ENCODE results near the gene SPINK9.

SPINK9 gene

GRCh38 chr5:148342371-148343045 is 7.1 kb downstream of the SPINK9 start:
- Histone ChIP-seq H3K27ac (ENCODE audit: insufficient read depth in 1 of 2, low read depth in 1 of 2, low read length in 2 of 2, poor library complexity in 1 of 2, severe bottlenecking in 2 of 2) (no peak overlapping the region), H3K4me3 (ENCODE audit: control insufficient read depth in 1 of 7, extremely low read depth in 1 of 7, insufficient read depth in 4 of 7, low read depth in 2 of 7, low read length in 6 of 7) (no peak overlapping the region), H3K36me3 (ENCODE audit: control insufficient read depth in 4 of 4, insufficient read depth in 4 of 4, low read length in 3 of 4) (no peaks in the 10 kb centered on the region), H3K4me1 (ENCODE audit: control extremely low read depth in 1 of 4, control insufficient read depth in 4 of 4, insufficient read depth in 4 of 4, low read length in 3 of 4) (no peaks in the 10 kb centered on the region), H3K9me3 (ENCODE audit: control extremely low read depth in 1 of 5, control insufficient read depth in 4 of 5, insufficient read depth in 2 of 5, low read depth in 1 of 5, low read length in 4 of 5) (no peaks in the 10 kb centered on the region), H3K27me3 (replicated peaks in 2 of 5; ENCODE audit: control insufficient read depth in 4 of 5, insufficient read depth in 5 of 5, low read length in 4 of 5) (no peaks in the 10 kb centered on the region)
- ChIA-PET CTCF (no interaction called here), POLR2A (no interaction called here)
- no CpG with 5 or more reads among the region's 2 CpGs for WGBS (ENCODE audit: insufficient coverage)
- no peak for DNase-seq

DNA sequence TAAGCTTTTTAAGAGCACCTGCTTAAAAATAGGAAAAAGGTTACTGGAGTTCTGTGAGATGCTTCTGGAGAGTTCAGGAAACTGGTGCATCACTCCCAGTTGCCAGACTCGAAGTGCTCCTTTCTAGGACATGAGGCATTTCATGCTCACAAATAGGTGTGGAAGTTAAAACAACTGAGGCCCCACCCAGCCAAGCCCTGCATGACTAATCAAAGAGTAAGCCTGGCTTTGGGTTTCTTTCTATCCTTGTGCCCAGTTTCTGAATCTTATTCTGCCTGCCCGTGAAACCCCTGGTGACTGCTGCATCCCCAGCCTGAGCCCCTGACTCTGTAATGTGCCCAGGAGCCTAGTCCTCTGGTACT is 7.7 kb downstream of the SPINK9 start:
- H3K4me1 ChIP-seq (ENCODE audit: control extremely low read depth in 1 of 4, control insufficient read depth in 4 of 4, insufficient read depth in 4 of 4, low read length in 3 of 4): no peaks in the 10 kb centered on the region
- H3K4me3 ChIP-seq (ENCODE audit: control insufficient read depth in 1 of 7, extremely low read depth in 1 of 7, insufficient read depth in 4 of 7, low read depth in 2 of 7, low read length in 6 of 7): no peak overlapping the region
- no peaks in the 10 kb centered on the region for H3K27me3 ChIP-seq (replicated peaks in 2 of 5; ENCODE audit: control insufficient read depth in 4 of 5, insufficient read depth in 5 of 5, low read length in 4 of 5)
- no peaks in the 10 kb centered on the region for H3K9me3 ChIP-seq (ENCODE audit: control extremely low read depth in 1 of 5, control insufficient read depth in 4 of 5, insufficient read depth in 2 of 5, low read depth in 1 of 5, low read length in 4 of 5)
- H3K27ac ChIP-seq (ENCODE audit: insufficient read depth in 1 of 2, low read depth in 1 of 2, low read length in 2 of 2, poor library complexity in 1 of 2, severe bottlenecking in 2 of 2): no peak overlapping the region
- H3K36me3 ChIP-seq (ENCODE audit: control insufficient read depth in 4 of 4, insufficient read depth in 4 of 4, low read length in 3 of 4): no peaks in the 10 kb centered on the region
- POLR2A ChIA-PET: no interaction called here
- CTCF ChIA-PET: no interaction called here
- DNase-seq: no peak
- 95% methylated on average over 2 of the region's 2 CpGs for WGBS (ENCODE audit: insufficient coverage)

DNA sequence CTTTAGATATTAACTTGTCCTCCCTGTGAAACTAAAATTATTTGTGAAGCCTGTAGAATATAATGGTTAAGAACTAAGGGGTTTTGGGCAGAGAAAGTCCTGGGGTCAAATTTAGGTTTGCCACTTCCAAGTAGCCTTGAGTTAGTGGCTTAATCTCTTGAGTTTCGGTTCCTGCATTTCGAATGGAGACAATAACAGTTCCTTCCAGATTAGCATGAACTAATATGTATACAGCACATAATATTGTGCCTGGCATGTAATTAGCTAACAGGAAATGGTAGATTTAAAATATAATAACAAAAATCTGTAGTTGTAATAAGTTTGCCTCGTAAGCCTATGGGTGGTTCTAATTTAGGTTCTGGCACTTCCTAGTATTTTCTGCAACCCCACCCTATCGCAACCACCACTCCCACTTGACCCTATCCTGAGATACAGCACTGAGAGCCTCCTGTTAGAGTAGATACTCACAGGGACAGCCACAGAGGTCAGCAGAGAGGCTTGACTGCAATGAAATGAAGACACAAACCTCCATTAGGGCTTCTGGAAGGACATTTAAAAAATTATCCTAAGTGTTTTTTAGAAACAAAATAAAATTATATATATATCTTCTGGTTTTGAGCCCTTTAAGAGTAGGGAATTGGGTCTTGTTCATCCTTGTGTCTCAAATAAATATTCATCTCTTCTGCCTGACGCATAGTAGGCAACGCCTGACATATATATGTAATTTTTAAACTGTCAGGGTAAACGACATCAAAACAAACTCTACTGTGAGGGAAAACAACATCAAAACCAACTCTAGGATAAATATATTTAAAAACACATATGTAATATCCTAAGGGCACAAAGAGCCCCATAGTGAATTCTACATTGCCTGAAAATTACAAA is 8.5 kb downstream of the SPINK9 start:
- Histone ChIP-seq H3K4me1 (ENCODE audit: control extremely low read depth in 1 of 4, control insufficient read depth in 4 of 4, insufficient read depth in 4 of 4, low read length in 3 of 4) (no peaks in the 10 kb centered on the region), H3K9me3 (ENCODE audit: control extremely low read depth in 1 of 5, control insufficient read depth in 4 of 5, insufficient read depth in 2 of 5, low read depth in 1 of 5, low read length in 4 of 5) (no peaks in the 10 kb centered on the region), H3K27ac (ENCODE audit: insufficient read depth in 1 of 2, low read depth in 1 of 2, low read length in 2 of 2, poor library complexity in 1 of 2, severe bottlenecking in 2 of 2) (no peak overlapping the region), H3K4me3 (ENCODE audit: control insufficient read depth in 1 of 7, extremely low read depth in 1 of 7, insufficient read depth in 4 of 7, low read depth in 2 of 7, low read length in 6 of 7) (no peak overlapping the region), H3K36me3 (ENCODE audit: control insufficient read depth in 4 of 4, insufficient read depth in 4 of 4, low read length in 3 of 4) (no peaks in the 10 kb centered on the region), H3K27me3 (replicated peaks in 2 of 5; ENCODE audit: control insufficient read depth in 4 of 5, insufficient read depth in 5 of 5, low read length in 4 of 5) (no peaks in the 10 kb centered on the region)
- CTCF ChIA-PET: no interaction called here
- DNase-seq: no peak
- 100% methylated on average over 1 of the region's 7 CpGs for WGBS (ENCODE audit: insufficient coverage)
- POLR2A ChIA-PET: no interaction called here

DNA sequence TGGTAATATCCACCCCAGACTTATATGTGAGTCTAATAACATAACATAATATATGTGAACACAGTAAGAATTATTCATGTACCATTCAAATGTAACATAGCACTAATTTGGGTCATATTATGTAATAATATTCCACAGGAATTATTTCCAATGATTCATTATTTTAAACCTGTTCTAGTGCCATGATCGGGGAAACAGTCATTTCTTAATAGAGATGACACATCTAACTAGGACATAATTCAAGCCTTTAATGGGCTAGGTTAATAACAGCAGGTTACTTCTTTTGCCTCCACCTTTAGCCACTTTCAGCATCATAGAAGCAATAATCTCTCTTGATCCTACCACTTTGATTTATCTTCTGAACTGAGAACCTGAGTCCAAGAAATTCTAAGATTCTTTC is 12.3 kb downstream of the SPINK9 start:
- ChIA-PET CTCF (no interaction called here), POLR2A (no interaction called here)
- no peak for DNase-seq
- Histone ChIP-seq H3K4me3 (ENCODE audit: control insufficient read depth in 1 of 7, extremely low read depth in 1 of 7, insufficient read depth in 4 of 7, low read depth in 2 of 7, low read length in 6 of 7) (no peak overlapping the region), H3K27me3 (replicated peaks in 2 of 5; ENCODE audit: control insufficient read depth in 4 of 5, insufficient read depth in 5 of 5, low read length in 4 of 5) (no peaks in the 10 kb centered on the region), H3K9me3 (ENCODE audit: control extremely low read depth in 1 of 5, control insufficient read depth in 4 of 5, insufficient read depth in 2 of 5, low read depth in 1 of 5, low read length in 4 of 5) (no peaks in the 10 kb centered on the region), H3K36me3 (ENCODE audit: control insufficient read depth in 4 of 4, insufficient read depth in 4 of 4, low read length in 3 of 4) (no peaks in the 10 kb centered on the region), H3K27ac (ENCODE audit: insufficient read depth in 1 of 2, low read depth in 1 of 2, low read length in 2 of 2, poor library complexity in 1 of 2, severe bottlenecking in 2 of 2) (no peak overlapping the region), H3K4me1 (ENCODE audit: control extremely low read depth in 1 of 4, control insufficient read depth in 4 of 4, insufficient read depth in 4 of 4, low read length in 3 of 4) (no peaks in the 10 kb centered on the region)
- no CpG with 5 or more reads among the region's 1 CpG for WGBS (ENCODE audit: insufficient coverage)

- Histone ChIP-seq H3K27me3 (replicated peaks in 2 of 5; ENCODE audit: control insufficient read depth in 4 of 5, insufficient read depth in 5 of 5, low read length in 4 of 5) (no peaks in the 10 kb centered on the region), H3K36me3 (ENCODE audit: control insufficient read depth in 4 of 4, insufficient read depth in 4 of 4, low read length in 3 of 4) (no peaks in the 10 kb centered on the region), H3K9me3 (ENCODE audit: control extremely low read depth in 1 of 5, control insufficient read depth in 4 of 5, insufficient read depth in 2 of 5, low read depth in 1 of 5, low read length in 4 of 5) (no peaks in the 10 kb centered on the region), H3K4me1 (ENCODE audit: control extremely low read depth in 1 of 4, control insufficient read depth in 4 of 4, insufficient read depth in 4 of 4, low read length in 3 of 4) (no peaks in the 10 kb centered on the region), H3K27ac (ENCODE audit: insufficient read depth in 1 of 2, low read depth in 1 of 2, low read length in 2 of 2, poor library complexity in 1 of 2, severe bottlenecking in 2 of 2) (no peak overlapping the region), H3K4me3 (ENCODE audit: control insufficient read depth in 1 of 7, extremely low read depth in 1 of 7, insufficient read depth in 4 of 7, low read depth in 2 of 7, low read length in 6 of 7) (no peak overlapping the region)
- CTCF ChIA-PET: interaction anchor here (0.6 kb wide), 1 partner anchor 22 kb away, joined by 3 read pairs; no protein-coding TSS in a partner anchor
- POLR2A ChIA-PET: no interaction called here
- DNase-seq: no peak
- no CpG with 5 or more reads among the region's 1 CpG for WGBS (ENCODE audit: insufficient coverage)
Measured at GRCh38 chr5:148352696-148353095, 17.3 kb downstream of the SPINK9 start.

GRCh38 chr5:148353634-148354033 is 18.3 kb downstream of the SPINK9 start:
- ChIA-PET CTCF (no interaction called here), POLR2A (no interaction called here)
- no CpG with 5 or more reads among the region's 2 CpGs for WGBS (ENCODE audit: insufficient coverage)
- H3K27me3 ChIP-seq (replicated peaks in 2 of 5; ENCODE audit: control insufficient read depth in 4 of 5, insufficient read depth in 5 of 5, low read length in 4 of 5): no peaks in the 10 kb centered on the region
- H3K36me3 ChIP-seq (ENCODE audit: control insufficient read depth in 4 of 4, insufficient read depth in 4 of 4, low read length in 3 of 4): no peaks in the 10 kb centered on the region
- H3K4me3 ChIP-seq (ENCODE audit: control insufficient read depth in 1 of 7, extremely low read depth in 1 of 7, insufficient read depth in 4 of 7, low read depth in 2 of 7, low read length in 6 of 7): no peak overlapping the region
- H3K27ac ChIP-seq (ENCODE audit: insufficient read depth in 1 of 2, low read depth in 1 of 2, low read length in 2 of 2, poor library complexity in 1 of 2, severe bottlenecking in 2 of 2): no peak overlapping the region
- H3K4me1 ChIP-seq (ENCODE audit: control extremely low read depth in 1 of 4, control insufficient read depth in 4 of 4, insufficient read depth in 4 of 4, low read length in 3 of 4): no peaks in the 10 kb centered on the region
- DNase-seq: no peak
- H3K9me3 ChIP-seq (ENCODE audit: control extremely low read depth in 1 of 5, control insufficient read depth in 4 of 5, insufficient read depth in 2 of 5, low read depth in 1 of 5, low read length in 4 of 5): no peaks in the 10 kb centered on the region

- Histone ChIP-seq H3K4me1 (ENCODE audit: control extremely low read depth in 1 of 4, control insufficient read depth in 4 of 4, insufficient read depth in 4 of 4, low read length in 3 of 4) (no peaks in the 10 kb centered on the region), H3K27me3 (replicated peaks in 2 of 5; ENCODE audit: control insufficient read depth in 4 of 5, insufficient read depth in 5 of 5, low read length in 4 of 5) (no peaks in the 10 kb centered on the region), H3K27ac (ENCODE audit: insufficient read depth in 1 of 2, low read depth in 1 of 2, low read length in 2 of 2, poor library complexity in 1 of 2, severe bottlenecking in 2 of 2) (no peak overlapping the region), H3K36me3 (ENCODE audit: control insufficient read depth in 4 of 4, insufficient read depth in 4 of 4, low read length in 3 of 4) (no peaks in the 10 kb centered on the region), H3K9me3 (ENCODE audit: control extremely low read depth in 1 of 5, control insufficient read depth in 4 of 5, insufficient read depth in 2 of 5, low read depth in 1 of 5, low read length in 4 of 5) (peaks cover 0 to 10% (median 1%) of the 10 kb centered on the region in 5 experiments), H3K4me3 (ENCODE audit: control insufficient read depth in 1 of 7, extremely low read depth in 1 of 7, insufficient read depth in 4 of 7, low read depth in 2 of 7, low read length in 6 of 7) (no peak overlapping the region)
- ChIA-PET POLR2A (no interaction called here), CTCF (no interaction called here)
- DNase-seq: no peak
Measured at GRCh38 chr5:148364343-148364742, 29.0 kb downstream of the SPINK9 start.
